Measurements from ENCODE around the gene PAPSS1. TPM values are rescaled to one million over a fixed set of nuclear protein-coding genes. Genes with fewer than 3 reads are reported as not detected.

The PAPSS1 gene
- polyA plus RNA-seq, 2 donors, result 25.5 to 34.6 TPM

DNA sequence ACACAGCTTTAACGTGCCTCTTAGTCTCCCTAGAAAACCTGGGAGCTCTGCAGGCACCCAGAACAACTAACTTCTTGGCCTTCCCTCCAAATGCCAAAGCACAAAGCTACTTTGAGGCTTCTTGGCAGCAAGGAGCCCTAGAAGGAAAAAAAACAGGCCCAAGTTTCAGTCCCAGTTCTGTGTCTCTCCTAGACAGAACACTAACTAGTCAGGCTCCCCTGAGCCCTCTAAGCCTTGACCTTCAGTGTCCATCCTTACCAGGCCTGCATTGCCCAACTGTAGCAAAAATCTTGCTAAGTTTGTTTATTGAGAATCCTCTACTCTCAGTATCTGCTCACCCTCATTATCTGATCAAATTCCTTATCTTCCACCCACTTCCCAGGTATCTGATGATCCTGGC lies 79.2 kb downstream of the PAPSS1 start:
- Histone ChIP-seq H3K9me3 (ENCODE audit: control insufficient read depth in 2 of 2, insufficient read depth in 1 of 2, low read depth in 1 of 2, low read length in 1 of 2) (no peaks in the 10 kb centered on the region), H3K4me1 (ENCODE audit: control insufficient read depth in 2 of 2, insufficient read depth in 2 of 2, low read length in 1 of 2) (no peaks in the 10 kb centered on the region), H3K4me3 (ENCODE audit: low read depth in 1 of 2, low read length in 2 of 2) (no peak overlapping the region), H3K27ac (ENCODE audit: low read depth in 2 of 2, low read length in 1 of 2) (peak overlapping the region; percentile 7 to 23), H3K27me3 (ENCODE audit: control insufficient read depth in 1 of 2, insufficient read depth in 2 of 2, low read length in 2 of 2) (no peaks in the 10 kb centered on the region), H3K36me3 (ENCODE audit: control insufficient read depth in 2 of 2, insufficient read depth in 2 of 2, low read length in 1 of 2) (peaks cover 6 to 12% of the 10 kb centered on the region in 2 donors)
- WGBS, 2 donors, result 49 to 72% methylated on average over 1 of the region's 1 CpG

DNA sequence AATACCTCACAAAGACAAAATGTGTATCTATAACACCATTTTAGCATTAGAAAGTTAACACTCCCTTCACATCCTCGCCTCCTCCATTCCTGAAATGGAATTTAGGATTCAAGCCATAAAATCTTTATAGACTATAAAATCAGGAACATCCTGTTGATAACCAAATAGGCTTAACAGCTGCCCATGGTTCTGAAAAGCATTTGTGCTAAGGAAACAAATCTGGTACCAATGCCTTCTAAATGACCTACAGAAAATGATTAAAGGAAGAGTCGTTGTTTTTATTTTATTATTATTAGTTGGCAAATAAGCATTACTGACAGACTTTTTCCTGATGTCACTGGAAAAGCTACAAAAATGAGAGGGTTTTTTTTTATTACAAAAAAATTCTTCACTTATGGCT lies 79.8 kb downstream of the PAPSS1 start:
- Histone ChIP-seq H3K27ac (ENCODE audit: low read depth in 2 of 2, low read length in 1 of 2) (no peak overlapping the region), H3K4me1 (ENCODE audit: control insufficient read depth in 2 of 2, insufficient read depth in 2 of 2, low read length in 1 of 2) (no peaks in the 10 kb centered on the region)

DNA sequence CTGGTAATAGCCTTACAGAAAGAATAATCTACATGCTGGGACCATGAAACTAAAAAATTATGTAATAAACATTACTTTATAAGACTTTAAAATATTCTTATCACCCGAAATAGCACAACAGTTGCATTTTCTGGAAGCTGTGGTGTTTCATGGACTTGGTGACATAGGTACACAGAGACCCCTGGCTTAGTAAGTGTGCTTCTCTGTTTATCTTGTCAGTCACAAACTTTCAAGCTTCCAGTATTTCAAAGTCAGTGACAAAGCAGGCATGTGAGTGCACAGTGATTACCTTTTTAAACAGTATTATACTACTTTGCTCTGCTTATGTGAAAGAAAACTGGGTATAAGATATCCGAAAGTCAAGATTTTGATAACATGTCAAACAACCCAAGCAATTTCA lies 84.3 kb downstream of the PAPSS1 start:
- Histone ChIP-seq H3K27ac (ENCODE audit: low read depth in 2 of 2, low read length in 1 of 2) (no peak overlapping the region), H3K27me3 (ENCODE audit: control insufficient read depth in 1 of 2, insufficient read depth in 2 of 2, low read length in 2 of 2) (no peaks in the 10 kb centered on the region), H3K4me3 (ENCODE audit: low read depth in 1 of 2, low read length in 2 of 2) (no peak overlapping the region), H3K36me3 (ENCODE audit: control insufficient read depth in 2 of 2, insufficient read depth in 2 of 2, low read length in 1 of 2) (no peaks in the 10 kb centered on the region), H3K9me3 (ENCODE audit: control insufficient read depth in 2 of 2, insufficient read depth in 1 of 2, low read depth in 1 of 2, low read length in 1 of 2) (no peaks in the 10 kb centered on the region), H3K4me1 (ENCODE audit: control insufficient read depth in 2 of 2, insufficient read depth in 2 of 2, low read length in 1 of 2) (no peaks in the 10 kb centered on the region)
- WGBS, 2 donors, result 80 to 91% methylated on average over 2 of the region's 2 CpGs

More for the DNA sequence above, 79.8 kb downstream of the PAPSS1 start:
- 71 to 78% methylated on average over 2 of the region's 2 CpGs for WGBS, 2 donors
- no peak overlapping the region for H3K4me3 ChIP-seq (ENCODE audit: low read depth in 1 of 2, low read length in 2 of 2)
- H3K9me3 ChIP-seq (ENCODE audit: control insufficient read depth in 2 of 2, insufficient read depth in 1 of 2, low read depth in 1 of 2, low read length in 1 of 2), result no peaks in the 10 kb centered on the region
- H3K36me3 ChIP-seq (ENCODE audit: control insufficient read depth in 2 of 2, insufficient read depth in 2 of 2, low read length in 1 of 2), result peaks cover 4 to 12% of the 10 kb centered on the region in 2 donors
- H3K27me3 ChIP-seq (ENCODE audit: control insufficient read depth in 1 of 2, insufficient read depth in 2 of 2, low read length in 2 of 2), result no peaks in the 10 kb centered on the region

DNA sequence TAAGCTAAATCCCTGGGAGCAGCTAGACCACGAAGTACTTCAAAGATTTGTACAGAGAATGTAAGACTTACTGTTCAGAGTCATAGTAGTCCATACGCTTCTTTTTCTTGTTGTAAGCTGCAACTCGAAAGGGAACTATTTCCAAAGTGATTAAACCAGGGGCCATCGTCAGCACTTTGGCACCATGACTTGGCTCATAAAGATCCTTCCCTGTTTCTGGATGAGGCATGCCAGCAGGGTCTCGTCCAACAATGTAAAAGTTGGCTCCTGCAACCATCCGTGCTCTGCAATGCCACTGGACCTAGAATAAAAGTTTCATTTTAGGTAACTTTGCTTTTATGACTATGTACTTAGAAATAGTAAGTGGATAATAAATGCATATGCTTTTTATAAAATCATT lies 88.5 kb downstream of the PAPSS1 start:
- no peaks in the 10 kb centered on the region for H3K4me1 ChIP-seq (ENCODE audit: control insufficient read depth in 2 of 2, insufficient read depth in 2 of 2, low read length in 1 of 2)
- H3K27ac ChIP-seq (ENCODE audit: low read depth in 2 of 2, low read length in 1 of 2), result no peak overlapping the region
- no peak overlapping the region for H3K4me3 ChIP-seq (ENCODE audit: low read depth in 1 of 2, low read length in 2 of 2)
- H3K27me3 ChIP-seq (ENCODE audit: control insufficient read depth in 1 of 2, insufficient read depth in 2 of 2, low read length in 2 of 2), result no peaks in the 10 kb centered on the region
- WGBS, 2 donors, result 58 to 60% methylated on average over 6 of the region's 6 CpGs
- H3K9me3 ChIP-seq (ENCODE audit: control insufficient read depth in 2 of 2, insufficient read depth in 1 of 2, low read depth in 1 of 2, low read length in 1 of 2), result no peaks in the 10 kb centered on the region
- no peaks in the 10 kb centered on the region for H3K36me3 ChIP-seq (ENCODE audit: control insufficient read depth in 2 of 2, insufficient read depth in 2 of 2, low read length in 1 of 2)

DNA sequence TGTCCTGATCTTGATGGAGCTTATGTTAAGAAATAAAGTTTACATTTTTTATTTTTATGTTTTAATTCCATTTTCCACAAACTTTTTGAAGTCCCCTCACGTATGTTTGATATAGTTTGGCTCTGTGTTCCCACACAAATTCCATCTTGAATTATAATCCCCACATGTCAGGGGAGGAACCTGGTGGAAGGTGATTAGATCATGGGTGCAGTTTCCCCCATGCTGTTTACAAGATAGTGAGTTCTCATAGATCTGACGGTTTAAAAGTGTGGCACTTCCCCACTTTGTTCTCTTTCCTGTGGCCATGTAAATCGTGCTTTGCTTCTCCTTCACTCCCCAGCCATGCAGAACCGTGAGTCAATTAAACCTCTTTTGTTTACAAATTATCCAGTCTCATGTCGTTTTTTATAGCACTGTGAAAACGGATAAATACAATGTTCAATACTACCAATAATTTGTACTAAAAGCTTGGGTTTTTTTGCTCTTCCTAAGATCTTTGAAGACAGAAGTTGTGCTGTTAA lies 89.8 kb downstream of the PAPSS1 start:
- Histone ChIP-seq H3K4me3 (ENCODE audit: low read depth in 1 of 2, low read length in 2 of 2) (no peak overlapping the region), H3K9me3 (ENCODE audit: control insufficient read depth in 2 of 2, insufficient read depth in 1 of 2, low read depth in 1 of 2, low read length in 1 of 2) (no peaks in the 10 kb centered on the region), H3K27ac (ENCODE audit: low read depth in 2 of 2, low read length in 1 of 2) (no peak overlapping the region), H3K36me3 (ENCODE audit: control insufficient read depth in 2 of 2, insufficient read depth in 2 of 2, low read length in 1 of 2) (no peaks in the 10 kb centered on the region), H3K4me1 (ENCODE audit: control insufficient read depth in 2 of 2, insufficient read depth in 2 of 2, low read length in 1 of 2) (no peaks in the 10 kb centered on the region), H3K27me3 (ENCODE audit: control insufficient read depth in 1 of 2, insufficient read depth in 2 of 2, low read length in 2 of 2) (no peaks in the 10 kb centered on the region)
- WGBS, 2 donors, result 82 to 87% methylated on average over 6 of the region's 6 CpGs

DNA sequence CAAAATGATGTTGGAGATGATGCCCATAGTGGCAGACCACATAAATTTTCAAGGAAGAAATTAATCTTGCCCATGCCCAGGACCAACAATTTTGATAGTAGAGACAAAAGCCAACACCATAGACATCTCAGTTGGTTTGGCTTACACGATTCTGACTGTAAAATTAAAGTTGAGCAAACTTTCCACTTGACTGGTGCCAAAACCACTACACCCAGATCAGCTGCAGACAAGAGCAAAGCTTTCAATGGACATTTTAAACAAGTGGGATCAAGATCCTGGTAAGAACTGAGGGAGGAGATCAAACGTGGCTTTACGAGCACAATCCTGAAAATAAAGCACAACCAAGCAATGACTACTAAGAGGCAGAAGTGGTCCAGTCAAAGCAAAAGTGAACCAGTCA lies 90.7 kb downstream of the PAPSS1 start:
- Histone ChIP-seq H3K4me3 (ENCODE audit: low read depth in 1 of 2, low read length in 2 of 2) (no peak overlapping the region), H3K36me3 (ENCODE audit: control insufficient read depth in 2 of 2, insufficient read depth in 2 of 2, low read length in 1 of 2) (no peaks in the 10 kb centered on the region), H3K9me3 (ENCODE audit: control insufficient read depth in 2 of 2, insufficient read depth in 1 of 2, low read depth in 1 of 2, low read length in 1 of 2) (no peaks in the 10 kb centered on the region), H3K27me3 (ENCODE audit: control insufficient read depth in 1 of 2, insufficient read depth in 2 of 2, low read length in 2 of 2) (no peaks in the 10 kb centered on the region), H3K4me1 (ENCODE audit: control insufficient read depth in 2 of 2, insufficient read depth in 2 of 2, low read length in 1 of 2) (no peaks in the 10 kb centered on the region), H3K27ac (ENCODE audit: low read depth in 2 of 2, low read length in 1 of 2) (no peak overlapping the region)
- 48 to 59% methylated on average over 3 of the region's 3 CpGs for WGBS, 2 donors

DNA sequence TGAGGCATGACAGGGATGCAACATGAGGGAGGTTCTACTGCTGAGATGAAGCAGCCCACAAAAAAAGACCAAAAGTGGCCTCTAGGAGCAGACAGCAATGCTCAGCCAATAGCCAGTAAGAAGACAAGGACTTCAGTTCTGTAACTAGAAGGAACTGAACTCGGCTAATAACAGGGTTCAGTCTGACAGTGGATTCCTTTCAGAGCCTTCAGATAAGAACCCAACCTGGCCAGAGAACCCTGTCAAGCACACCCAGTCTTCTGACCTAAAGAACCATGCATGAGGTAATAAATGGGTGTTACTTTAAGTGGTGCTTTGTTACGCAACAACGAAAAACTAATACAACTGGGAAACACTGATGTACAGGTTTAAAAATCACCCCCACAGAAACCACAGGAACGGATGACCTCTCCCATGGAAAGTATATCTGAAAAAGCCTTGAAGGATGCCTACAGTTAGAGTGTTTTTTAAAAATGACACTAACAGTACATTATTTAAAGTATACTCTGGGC lies 94.6 kb downstream of the PAPSS1 start:
- Histone ChIP-seq H3K36me3 (ENCODE audit: control insufficient read depth in 2 of 2, insufficient read depth in 2 of 2, low read length in 1 of 2) (no peaks in the 10 kb centered on the region), H3K4me3 (ENCODE audit: low read depth in 1 of 2, low read length in 2 of 2) (no peak overlapping the region), H3K27me3 (ENCODE audit: control insufficient read depth in 1 of 2, insufficient read depth in 2 of 2, low read length in 2 of 2) (no peaks in the 10 kb centered on the region), H3K9me3 (ENCODE audit: control insufficient read depth in 2 of 2, insufficient read depth in 1 of 2, low read depth in 1 of 2, low read length in 1 of 2) (no peaks in the 10 kb centered on the region), H3K4me1 (ENCODE audit: control insufficient read depth in 2 of 2, insufficient read depth in 2 of 2, low read length in 1 of 2) (no peaks in the 10 kb centered on the region), H3K27ac (ENCODE audit: low read depth in 2 of 2, low read length in 1 of 2) (no peak overlapping the region)
- WGBS, 2 donors, result 93 to 95% methylated on average over 4 of the region's 4 CpGs

DNA sequence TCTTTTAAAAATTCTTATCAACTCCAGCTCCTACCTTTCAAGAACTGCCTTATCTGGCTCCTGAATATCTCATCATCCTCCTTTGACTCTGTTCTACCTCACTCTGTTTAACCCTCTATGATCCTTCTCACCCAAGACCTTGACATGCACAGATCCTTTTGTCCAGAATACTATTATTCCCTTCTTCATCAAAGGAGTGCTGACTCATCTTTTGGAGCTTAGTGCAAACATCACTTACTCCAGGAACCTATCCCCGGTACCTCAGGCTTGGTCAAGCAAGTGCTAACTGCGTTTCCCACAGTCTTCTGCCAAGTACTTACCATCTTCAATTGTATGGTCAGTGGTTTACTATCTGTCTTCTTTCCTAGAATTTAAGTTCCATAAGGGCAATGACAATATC lies 96.0 kb downstream of the PAPSS1 start:
- Histone ChIP-seq H3K27ac (ENCODE audit: low read depth in 2 of 2, low read length in 1 of 2) (no peak overlapping the region), H3K27me3 (ENCODE audit: control insufficient read depth in 1 of 2, insufficient read depth in 2 of 2, low read length in 2 of 2) (no peaks in the 10 kb centered on the region), H3K4me1 (ENCODE audit: control insufficient read depth in 2 of 2, insufficient read depth in 2 of 2, low read length in 1 of 2) (no peaks in the 10 kb centered on the region), H3K4me3 (ENCODE audit: low read depth in 1 of 2, low read length in 2 of 2) (no peak overlapping the region), H3K9me3 (ENCODE audit: control insufficient read depth in 2 of 2, insufficient read depth in 1 of 2, low read depth in 1 of 2, low read length in 1 of 2) (no peaks in the 10 kb centered on the region), H3K36me3 (ENCODE audit: control insufficient read depth in 2 of 2, insufficient read depth in 2 of 2, low read length in 1 of 2) (no peaks in the 10 kb centered on the region)
- WGBS, 2 donors, result 84 to 91% methylated on average over 2 of the region's 2 CpGs

DNA sequence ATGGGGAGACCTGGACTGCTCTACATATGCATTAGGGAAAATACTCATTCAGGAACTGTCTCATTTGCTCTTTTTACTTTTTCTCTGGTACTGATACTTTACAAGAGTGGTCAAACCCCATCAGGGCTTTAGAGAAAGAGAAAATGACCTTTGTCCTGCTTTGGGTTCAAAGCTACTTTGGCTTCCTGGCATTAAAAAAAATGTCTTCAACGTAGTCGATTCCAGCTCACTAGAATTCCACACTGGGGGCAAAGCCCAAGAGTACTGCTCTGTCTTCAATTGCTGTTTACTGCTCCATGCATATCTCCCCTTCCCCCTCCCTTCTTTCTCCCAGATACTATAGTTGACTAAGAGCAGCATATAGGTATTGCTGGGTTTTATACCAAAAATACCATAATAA lies 98.0 kb downstream of the PAPSS1 start:
- no peaks in the 10 kb centered on the region for H3K27me3 ChIP-seq (ENCODE audit: control insufficient read depth in 1 of 2, insufficient read depth in 2 of 2, low read length in 2 of 2)
- WGBS, 2 donors, result 93 to 99% methylated on average over 2 of the region's 2 CpGs

DNA sequence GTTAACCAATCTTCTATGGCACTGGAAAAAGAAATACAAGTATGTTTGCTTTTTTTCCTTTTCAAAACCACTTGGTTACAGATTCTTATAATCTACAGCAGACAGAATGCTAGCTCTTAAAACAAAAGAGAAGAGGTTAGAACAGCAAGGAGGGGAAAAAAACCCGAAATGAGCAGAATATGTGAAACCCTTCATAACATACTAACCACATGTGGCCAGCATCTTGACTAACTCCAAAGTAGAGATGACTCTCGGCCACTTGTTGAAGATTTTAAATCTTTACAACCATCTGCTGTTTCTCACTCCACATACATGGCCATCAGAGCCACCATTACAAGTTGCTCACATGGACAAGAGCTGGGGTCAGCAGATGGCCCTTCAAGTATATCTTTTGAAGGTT lies 100.3 kb downstream of the PAPSS1 start:
- Histone ChIP-seq H3K4me3 (ENCODE audit: low read depth in 1 of 2, low read length in 2 of 2) (no peak overlapping the region), H3K27me3 (ENCODE audit: control insufficient read depth in 1 of 2, insufficient read depth in 2 of 2, low read length in 2 of 2) (no peaks in the 10 kb centered on the region), H3K27ac (ENCODE audit: low read depth in 2 of 2, low read length in 1 of 2) (no peak overlapping the region), H3K9me3 (ENCODE audit: control insufficient read depth in 2 of 2, insufficient read depth in 1 of 2, low read depth in 1 of 2, low read length in 1 of 2) (no peaks in the 10 kb centered on the region), H3K36me3 (ENCODE audit: control insufficient read depth in 2 of 2, insufficient read depth in 2 of 2, low read length in 1 of 2) (no peaks in the 10 kb centered on the region), H3K4me1 (ENCODE audit: control insufficient read depth in 2 of 2, insufficient read depth in 2 of 2, low read length in 1 of 2) (no peaks in the 10 kb centered on the region)
- 86 to 87% methylated on average over 2 of the region's 2 CpGs for WGBS, 2 donors

More for the DNA sequence above, 98.0 kb downstream of the PAPSS1 start:
- no peaks in the 10 kb centered on the region for H3K9me3 ChIP-seq (ENCODE audit: control insufficient read depth in 2 of 2, insufficient read depth in 1 of 2, low read depth in 1 of 2, low read length in 1 of 2)
- H3K4me1 ChIP-seq (ENCODE audit: control insufficient read depth in 2 of 2, insufficient read depth in 2 of 2, low read length in 1 of 2), result no peaks in the 10 kb centered on the region
- H3K4me3 ChIP-seq (ENCODE audit: low read depth in 1 of 2, low read length in 2 of 2), result no peak overlapping the region
- H3K36me3 ChIP-seq (ENCODE audit: control insufficient read depth in 2 of 2, insufficient read depth in 2 of 2, low read length in 1 of 2), result no peaks in the 10 kb centered on the region
- no peak overlapping the region for H3K27ac ChIP-seq (ENCODE audit: low read depth in 2 of 2, low read length in 1 of 2)
